ENCODE results near the gene AMZ2. TPM values are rescaled to one million over a fixed set of nuclear protein-coding genes. Genes with fewer than 3 reads are reported as not detected.

AMZ2 gene
- total RNA-seq, 4 donors from 2014 or later = 26.9 to 60.9 (median 35.1) TPM

DNA sequence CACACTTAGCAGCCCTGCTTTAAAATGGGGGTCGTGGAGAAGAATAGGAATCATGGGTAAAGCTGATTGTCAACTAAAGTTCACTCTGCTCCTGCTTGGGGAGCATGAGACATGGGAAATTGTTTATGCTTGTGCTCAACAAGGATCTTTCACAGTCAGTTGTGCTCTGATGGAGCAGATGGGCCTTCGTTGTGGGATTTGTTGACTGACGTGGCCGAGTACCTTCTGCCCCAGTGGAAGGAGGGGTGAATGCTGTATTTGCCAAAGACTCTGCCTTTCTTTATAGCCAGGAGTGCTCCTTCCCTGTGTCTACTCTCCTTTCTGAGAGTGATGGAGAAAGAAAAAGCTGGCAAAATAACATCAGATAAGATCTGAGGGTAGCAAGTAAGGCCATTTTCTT lies 54.8 kb downstream of the AMZ2 start:
- no peak for TF ChIP-seq POLR2A (IDR thresholded peaks at IDR 0.05)
- TF ChIP-seq, protein P1, sequence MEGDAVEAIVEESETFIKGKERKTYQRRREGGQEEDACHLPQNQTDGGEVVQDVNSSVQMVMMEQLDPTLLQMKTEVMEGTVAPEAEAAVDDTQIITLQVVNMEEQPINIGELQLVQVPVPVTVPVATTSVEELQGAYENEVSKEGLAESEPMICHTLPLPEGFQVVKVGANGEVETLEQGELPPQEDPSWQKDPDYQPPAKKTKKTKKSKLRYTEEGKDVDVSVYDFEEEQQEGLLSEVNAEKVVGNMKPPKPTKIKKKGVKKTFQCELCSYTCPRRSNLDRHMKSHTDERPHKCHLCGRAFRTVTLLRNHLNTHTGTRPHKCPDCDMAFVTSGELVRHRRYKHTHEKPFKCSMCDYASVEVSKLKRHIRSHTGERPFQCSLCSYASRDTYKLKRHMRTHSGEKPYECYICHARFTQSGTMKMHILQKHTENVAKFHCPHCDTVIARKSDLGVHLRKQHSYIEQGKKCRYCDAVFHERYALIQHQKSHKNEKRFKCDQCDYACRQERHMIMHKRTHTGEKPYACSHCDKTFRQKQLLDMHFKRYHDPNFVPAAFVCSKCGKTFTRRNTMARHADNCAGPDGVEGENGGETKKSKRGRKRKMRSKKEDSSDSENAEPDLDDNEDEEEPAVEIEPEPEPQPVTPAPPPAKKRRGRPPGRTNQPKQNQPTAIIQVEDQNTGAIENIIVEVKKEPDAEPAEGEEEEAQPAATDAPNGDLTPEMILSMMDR (IDR thresholded peaks at IDR 0.05) = no peak
- no peak overlapping the region for H3K27ac ChIP-seq
- no peaks in the 10 kb centered on the region for H3K9me3 ChIP-seq
- no peaks in the 10 kb centered on the region for H3K4me1 ChIP-seq
- H3K36me3 ChIP-seq = no peaks in the 10 kb centered on the region
- DNase-seq = no peak
- no peak overlapping the region for H3K4me3 ChIP-seq
- intact Hi-C loops (cut with DNase I; ENCODE audit: low total_unique reads) = no loop called here
- no peaks in the 10 kb centered on the region for H3K27me3 ChIP-seq

DNA sequence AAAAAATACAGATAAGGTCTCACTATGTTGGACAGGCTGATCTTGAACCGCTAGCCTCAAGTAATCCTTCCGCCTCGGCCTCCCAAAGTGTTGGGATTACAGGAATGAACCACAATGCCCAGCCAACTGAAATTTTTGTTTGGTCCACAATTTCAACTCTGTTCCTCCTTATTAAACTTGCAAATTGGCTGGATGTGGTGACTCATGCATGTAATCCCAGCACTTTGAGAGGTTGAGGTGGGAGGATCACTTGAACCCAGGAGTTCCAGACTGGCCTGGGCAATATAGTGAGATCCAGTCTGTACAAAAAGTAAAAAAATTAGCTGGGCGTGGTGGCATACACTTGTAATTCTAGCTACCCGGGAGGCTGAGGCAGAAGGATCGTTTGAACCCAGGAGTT lies 56.9 kb downstream of the AMZ2 start:
- H3K9me3 ChIP-seq = no peaks in the 10 kb centered on the region
- H3K36me3 ChIP-seq = no peaks in the 10 kb centered on the region
- no peak overlapping the region for H3K27ac ChIP-seq
- H3K27me3 ChIP-seq = no peaks in the 10 kb centered on the region
- no peaks in the 10 kb centered on the region for H3K4me1 ChIP-seq
- intact Hi-C loops (cut with DNase I; ENCODE audit: low total_unique reads) = no loop called here
- no peak for TF ChIP-seq POLR2A (IDR thresholded peaks at IDR 0.05)
- TF ChIP-seq, protein P1 (IDR thresholded peaks at IDR 0.05) = no peak
- no peak for DNase-seq
- H3K4me3 ChIP-seq = no peak overlapping the region

- Histone ChIP-seq H3K36me3 (no peaks in the 10 kb centered on the region), H3K27ac (no peak overlapping the region), H3K27me3 (no peaks in the 10 kb centered on the region), H3K4me1 (no peaks in the 10 kb centered on the region), H3K4me3 (no peak overlapping the region), H3K9me3 (no peaks in the 10 kb centered on the region)
- intact Hi-C loops (cut with DNase I; ENCODE audit: low total_unique reads) = no loop called here
- DNase-seq = no peak
- TF ChIP-seq, protein P1 (IDR thresholded peaks at IDR 0.05) = no peak
- no peak for TF ChIP-seq POLR2A (IDR thresholded peaks at IDR 0.05)
Measured at GRCh38 chr17:68305142-68305541, 57.3 kb downstream of the AMZ2 start.

Other genes starting within 250 kb of the AMZ2 start
- gene KPNA2, start 212.3 kb upstream of the AMZ2 start, total RNA-seq = 10 to 100 TPM in 3 of 4 donors, 1 to 10 TPM in 1; 7.1 to 68.9 (median 39.2) TPM
- 1 to 10 TPM in 2 of 4 donors, under 1 TPM in 1, not detected in 1; 0.35 to 1.5 (median 1.0) TPM for gene SLC16A6, start 43.1 kb downstream of the AMZ2 start, total RNA-seq
- gene ARSG, start 43.5 kb downstream of the AMZ2 start, total RNA-seq = 1 to 10 TPM in 3 of 4 donors, under 1 TPM in 1; 0.59 to 6.4 (median 5.7) TPM
- 10 to 100 TPM in 3 of 4 donors, 1 to 10 TPM in 1; 7.9 to 40.7 (median 27.9) TPM for gene WIPI1, start 209.5 kb downstream of the AMZ2 start, total RNA-seq

All from uterus (tissue), 4 donors.